ENCODE measurements around the gene BPI. TPM values are rescaled to one million over a fixed set of nuclear protein-coding genes. Genes with fewer than 3 reads are reported as not detected.

BPI gene
- total RNA-seq, 2 experiments from 2014 or later = not detected

GRCh38 chr20:38357653-38358207, 53.8 kb downstream of the BPI start:
- no peak for DNase-seq (ENCODE audit: low spot score)
- Histone ChIP-seq H3K9me3 (ENCODE audit: low read length) (no peaks in the 10 kb centered on the region), H3K36me3 (ENCODE audit: insufficient read depth, low read length) (no peaks in the 10 kb centered on the region), H3K79me2 (ENCODE audit: insufficient read depth, low read depth, low read length) (no peaks in the 10 kb centered on the region), H3K27ac (ENCODE audit: low read depth, low read length, poor library complexity, severe bottlenecking) (no peak overlapping the region), H3K4me3 (ENCODE audit: low read depth, low read length, poor library complexity, severe bottlenecking) (no peak overlapping the region), H2AFZ (ENCODE audit: low read length) (no peak overlapping the region), H3K4me2 (ENCODE audit: low read length) (no peak overlapping the region), H3K4me1 (ENCODE audit: insufficient read depth, low read length, poor library complexity, severe bottlenecking) (no peaks in the 10 kb centered on the region), H4K20me1 (ENCODE audit: insufficient read depth, low read length) (no peaks in the 10 kb centered on the region), H3K9me2 (ENCODE audit: insufficient read depth, low read length) (no peaks in the 10 kb centered on the region)
- ChIA-PET CTCF (ENCODE audit: unreplicated experiment) (no interaction called here), POLR2A (no interaction called here)
- BruUV-seq (replicated peaks) = no TSS peak
- TF ChIP-seq EZH2phosphoT487 (IDR thresholded peaks at IDR 0.05; ENCODE audit: borderline replicate concordance, low read depth, low read length) (no peak), CTCF (conservative IDR thresholded peaks at IDR 0.05; ENCODE audit: low read length) (no peak)
- intact Hi-C loops (cut with micrococcal nuclease; ENCODE audit: unreplicated experiment) = no loop called here

GRCh38 chr20:38358556-38358955, 54.6 kb downstream of the BPI start:
- BruUV-seq (replicated peaks) = no TSS peak
- H3K4me2 ChIP-seq (ENCODE audit: low read length) = no peak overlapping the region
- H3K9me2 ChIP-seq (ENCODE audit: insufficient read depth, low read length) = no peaks in the 10 kb centered on the region
- intact Hi-C loops (cut with micrococcal nuclease; ENCODE audit: unreplicated experiment) = no loop called here
- CTCF ChIA-PET (ENCODE audit: unreplicated experiment) = no interaction called here
- no peaks in the 10 kb centered on the region for H3K9me3 ChIP-seq (ENCODE audit: low read length)
- POLR2A ChIA-PET = no interaction called here
- no peak overlapping the region for H2AFZ ChIP-seq (ENCODE audit: low read length)
- H3K36me3 ChIP-seq (ENCODE audit: insufficient read depth, low read length) = no peaks in the 10 kb centered on the region
- no peak overlapping the region for H3K4me3 ChIP-seq (ENCODE audit: low read depth, low read length, poor library complexity, severe bottlenecking)
- no peaks in the 10 kb centered on the region for H3K79me2 ChIP-seq (ENCODE audit: insufficient read depth, low read depth, low read length)
- no peaks in the 10 kb centered on the region for H3K4me1 ChIP-seq (ENCODE audit: insufficient read depth, low read length, poor library complexity, severe bottlenecking)
- TF ChIP-seq EZH2phosphoT487 (IDR thresholded peaks at IDR 0.05; ENCODE audit: borderline replicate concordance, low read depth, low read length) (no peak), CTCF (conservative IDR thresholded peaks at IDR 0.05; ENCODE audit: low read length) (no peak)
- DNase-seq (ENCODE audit: low spot score) = no peak
- H4K20me1 ChIP-seq (ENCODE audit: insufficient read depth, low read length) = no peaks in the 10 kb centered on the region
- H3K27ac ChIP-seq (ENCODE audit: low read depth, low read length, poor library complexity, severe bottlenecking) = no peak overlapping the region

GRCh38 chr20:38363004-38363747, 59.2 kb downstream of the BPI start:
- TF ChIP-seq CTCF (conservative IDR thresholded peaks at IDR 0.05; ENCODE audit: low read length) (no peak), EZH2phosphoT487 (IDR thresholded peaks at IDR 0.05; ENCODE audit: borderline replicate concordance, low read depth, low read length) (no peak)
- intact Hi-C loops (cut with micrococcal nuclease; ENCODE audit: unreplicated experiment) = no loop called here
- H3K36me3 ChIP-seq (ENCODE audit: insufficient read depth, low read length) = no peaks in the 10 kb centered on the region
- H3K27ac ChIP-seq (ENCODE audit: low read depth, low read length, poor library complexity, severe bottlenecking) = no peak overlapping the region
- DNase-seq (ENCODE audit: low spot score) = no peak
- H3K79me2 ChIP-seq (ENCODE audit: insufficient read depth, low read depth, low read length) = no peaks in the 10 kb centered on the region
- no peaks in the 10 kb centered on the region for H3K9me2 ChIP-seq (ENCODE audit: insufficient read depth, low read length)
- H4K20me1 ChIP-seq (ENCODE audit: insufficient read depth, low read length) = no peaks in the 10 kb centered on the region
- ChIA-PET CTCF (ENCODE audit: unreplicated experiment) (no interaction called here), POLR2A (interaction anchor here (0.5 kb wide), 1 partner anchor 486 kb away, joined by 4 read pairs; no protein-coding TSS in a partner anchor)
- no peaks in the 10 kb centered on the region for H3K4me1 ChIP-seq (ENCODE audit: insufficient read depth, low read length, poor library complexity, severe bottlenecking)
- H3K9me3 ChIP-seq (ENCODE audit: low read length) = no peaks in the 10 kb centered on the region
- no peak overlapping the region for H2AFZ ChIP-seq (ENCODE audit: low read length)
- H3K4me3 ChIP-seq (ENCODE audit: low read depth, low read length, poor library complexity, severe bottlenecking) = no peak overlapping the region
- H3K4me2 ChIP-seq (ENCODE audit: low read length) = no peak overlapping the region
- BruUV-seq (replicated peaks) = no TSS peak

Data from OCI-LY7 (cell line).